Erythroblast (primary cell): ENCODE results near the gene CDH18.

Experiments
- GATA1 ChIP-seq: IDR thresholded peaks from 2 replicates; pipeline ENCODE4 v1.6.1; 2011; ENCODE audit warnings: low read depth, mild to moderate bottlenecking, control low read depth, low read length, moderate library complexity
- POLR2A ChIP-seq: IDR thresholded peaks from 2 replicates; pipeline ENCODE4 v1.6.1; 2011; ENCODE audit warnings: mild to moderate bottlenecking, low read length

GRCh38 chr5:19940192-19940591, 47.8 kb downstream of the CDH18 start:
- TF ChIP-seq POLR2A (no peak), GATA1 (no peak)
